Measurements from ENCODE around the gene CENPM.
A peak's percentile ranks its signal among the peaks of the same experiment; 100 is the strongest.

Gene CENPM

DNA sequence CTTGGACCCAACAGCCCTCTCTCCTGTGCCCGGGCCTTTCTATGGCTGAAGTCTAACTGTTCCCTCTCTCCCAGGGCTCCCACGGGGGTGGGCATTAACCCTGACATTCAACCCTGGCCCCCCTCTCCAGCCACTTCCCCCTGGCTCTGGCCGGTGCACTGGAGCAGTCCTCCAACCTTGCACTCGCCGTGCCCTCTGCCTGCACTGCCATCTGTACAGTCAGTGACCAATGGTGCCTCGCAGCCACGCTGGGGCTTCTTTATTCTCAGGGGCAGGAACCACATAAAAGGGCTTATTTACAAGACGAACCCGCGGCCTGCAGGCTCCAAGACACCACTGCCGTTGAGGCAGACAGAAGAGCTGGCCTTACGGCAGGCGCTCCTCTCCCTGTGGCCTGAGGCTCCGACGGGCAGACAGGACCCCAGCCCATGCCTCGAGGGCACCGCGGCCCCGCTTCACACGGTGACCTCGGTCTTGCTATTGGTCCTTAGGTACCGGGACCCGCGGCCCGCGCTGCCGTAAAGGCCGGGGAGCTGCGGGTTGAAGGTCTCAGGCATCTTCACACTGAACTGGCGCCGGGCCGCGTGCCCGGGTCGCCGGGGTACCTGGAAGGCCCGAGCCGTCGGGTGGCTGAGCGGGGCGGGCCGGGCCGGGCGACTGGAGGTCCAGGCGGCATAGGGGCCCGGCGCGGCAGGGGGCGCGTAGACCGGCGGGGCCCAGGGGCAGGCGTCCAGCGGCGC is 37.5 kb downstream of the CENPM start:
- Histone ChIP-seq H3K27ac (no peak overlapping the region), H3K4me3 (peak overlapping the region; percentile 21 to 43), H3K36me3 (peaks cover 11 to 33% (median 15%) of the 10 kb centered on the region in 3 donors), H3K27me3 (peaks cover 8 to 57% of the 10 kb centered on the region in 2 donors), H3K9me3 (no peaks in the 10 kb centered on the region), H3K4me1 (peaks cover 0 to 31% (median 23%) of the 10 kb centered on the region in 4 donors)
- TF ChIP-seq, protein P1, sequence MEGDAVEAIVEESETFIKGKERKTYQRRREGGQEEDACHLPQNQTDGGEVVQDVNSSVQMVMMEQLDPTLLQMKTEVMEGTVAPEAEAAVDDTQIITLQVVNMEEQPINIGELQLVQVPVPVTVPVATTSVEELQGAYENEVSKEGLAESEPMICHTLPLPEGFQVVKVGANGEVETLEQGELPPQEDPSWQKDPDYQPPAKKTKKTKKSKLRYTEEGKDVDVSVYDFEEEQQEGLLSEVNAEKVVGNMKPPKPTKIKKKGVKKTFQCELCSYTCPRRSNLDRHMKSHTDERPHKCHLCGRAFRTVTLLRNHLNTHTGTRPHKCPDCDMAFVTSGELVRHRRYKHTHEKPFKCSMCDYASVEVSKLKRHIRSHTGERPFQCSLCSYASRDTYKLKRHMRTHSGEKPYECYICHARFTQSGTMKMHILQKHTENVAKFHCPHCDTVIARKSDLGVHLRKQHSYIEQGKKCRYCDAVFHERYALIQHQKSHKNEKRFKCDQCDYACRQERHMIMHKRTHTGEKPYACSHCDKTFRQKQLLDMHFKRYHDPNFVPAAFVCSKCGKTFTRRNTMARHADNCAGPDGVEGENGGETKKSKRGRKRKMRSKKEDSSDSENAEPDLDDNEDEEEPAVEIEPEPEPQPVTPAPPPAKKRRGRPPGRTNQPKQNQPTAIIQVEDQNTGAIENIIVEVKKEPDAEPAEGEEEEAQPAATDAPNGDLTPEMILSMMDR (IDR thresholded peaks at IDR 0.05) = no peak
- intact Hi-C loops (cut with DNase I; ENCODE audit: low total_unique reads) = no loop called here
- no peak for DNase-seq

DNA sequence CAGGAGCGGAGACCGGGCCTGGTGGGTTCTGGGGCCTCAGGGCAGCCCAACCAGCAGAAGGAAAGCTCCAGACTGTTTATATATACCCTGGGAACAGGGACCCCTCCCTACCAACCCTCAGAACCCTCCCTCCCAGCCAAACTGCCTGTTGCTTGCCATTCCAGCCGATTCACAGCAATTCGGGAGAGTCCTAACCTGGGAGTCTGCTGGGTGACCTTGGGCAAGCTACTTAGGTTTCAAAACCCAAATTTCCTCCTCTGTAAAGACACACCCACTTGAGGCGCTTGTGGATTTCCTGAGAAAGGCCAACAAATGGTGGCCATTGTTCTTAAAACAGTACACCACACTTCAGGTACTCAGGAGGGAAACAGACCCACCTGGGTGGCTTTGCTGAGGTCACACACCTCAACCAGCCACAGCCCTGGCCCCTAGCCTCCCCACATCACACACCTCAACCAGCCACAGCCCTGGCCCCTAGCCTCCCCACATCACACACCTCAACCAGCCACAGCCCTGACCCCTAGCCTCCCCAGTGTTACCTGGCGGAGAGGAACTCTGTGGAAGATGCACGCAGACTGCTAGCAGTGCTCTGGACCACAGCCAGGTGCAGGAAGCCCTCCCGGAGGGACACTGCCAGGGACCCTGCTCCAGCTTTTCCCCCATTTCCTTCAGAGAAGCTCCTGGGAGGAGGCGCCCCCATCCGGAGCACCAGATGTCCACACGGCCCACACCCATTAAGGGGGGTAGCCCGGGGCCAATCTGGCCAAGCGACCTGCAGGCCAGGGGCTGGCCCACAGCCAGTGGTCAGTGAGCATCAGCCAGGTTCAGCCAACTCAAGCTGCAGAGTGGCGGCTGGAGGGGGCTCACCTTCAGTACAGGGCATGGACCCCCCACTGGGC is 38.3 kb downstream of the CENPM start:
- no peak for DNase-seq
- Histone ChIP-seq H3K4me3 (no peak overlapping the region), H3K4me1 (peaks cover 0 to 23% (median 19%) of the 10 kb centered on the region in 4 donors), H3K27me3 (peaks cover 8 to 49% of the 10 kb centered on the region in 2 donors), H3K27ac (no peak overlapping the region), H3K36me3 (peaks cover 19 to 42% (median 23%) of the 10 kb centered on the region in 3 donors), H3K9me3 (no peaks in the 10 kb centered on the region)
- intact Hi-C loops (cut with DNase I; ENCODE audit: low total_unique reads) = no loop called here
- TF ChIP-seq, protein P1 (IDR thresholded peaks at IDR 0.05) = no peak

- Histone ChIP-seq H3K36me3 (peaks cover 26 to 51% (median 32%) of the 10 kb centered on the region in 3 donors), H3K27me3 (peaks cover 8 to 40% of the 10 kb centered on the region in 2 donors), H3K27ac (no peak overlapping the region), H3K9me3 (no peaks in the 10 kb centered on the region), H3K4me3 (no peak overlapping the region), H3K4me1 (peaks cover 0 to 23% (median 19%) of the 10 kb centered on the region in 4 donors)
- no peak for DNase-seq
- TF ChIP-seq, protein P1 (IDR thresholded peaks at IDR 0.05) = no peak
- intact Hi-C loops (cut with DNase I; ENCODE audit: low total_unique reads) = no loop called here
These were observed 39.2 kb downstream of the CENPM start for GRCh38 chr22:41907436-41908401.

DNA sequence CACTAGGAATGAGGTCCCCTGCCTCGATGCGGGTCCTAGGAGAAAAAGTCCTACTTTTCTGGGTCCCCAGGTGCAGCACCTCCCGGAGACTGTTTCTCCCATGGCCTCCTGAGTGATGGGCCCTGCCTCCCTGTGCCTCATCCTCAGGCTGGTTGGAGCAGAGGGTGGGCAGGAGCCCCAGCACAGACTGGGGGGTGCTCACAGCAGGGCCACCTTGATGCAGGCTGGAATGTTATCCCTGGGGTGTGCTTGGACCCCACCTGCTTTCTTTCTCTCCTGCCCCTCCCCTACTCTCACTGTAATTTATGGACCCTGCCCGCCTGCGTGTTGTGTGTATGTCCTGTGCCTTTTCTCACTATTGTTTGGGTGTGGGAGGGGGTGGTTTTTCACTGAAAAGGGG is 40.1 kb downstream of the CENPM start:
- no peak for DNase-seq
- peaks cover 8 to 31% of the 10 kb centered on the region in 2 donors for H3K27me3 ChIP-seq
- no peak overlapping the region for H3K27ac ChIP-seq
- intact Hi-C loops (cut with DNase I; ENCODE audit: low total_unique reads) = no loop called here
- no peak overlapping the region for H3K4me3 ChIP-seq
- H3K36me3 ChIP-seq = peaks cover 26 to 60% (median 41%) of the 10 kb centered on the region in 3 donors
- H3K9me3 ChIP-seq = no peaks in the 10 kb centered on the region
- TF ChIP-seq, protein P1 (IDR thresholded peaks at IDR 0.05) = no peak
- H3K4me1 ChIP-seq = peaks cover 0 to 23% (median 19%) of the 10 kb centered on the region in 4 donors
